ENCODE results near the gene CEP20.

The CEP20 gene

DNA sequence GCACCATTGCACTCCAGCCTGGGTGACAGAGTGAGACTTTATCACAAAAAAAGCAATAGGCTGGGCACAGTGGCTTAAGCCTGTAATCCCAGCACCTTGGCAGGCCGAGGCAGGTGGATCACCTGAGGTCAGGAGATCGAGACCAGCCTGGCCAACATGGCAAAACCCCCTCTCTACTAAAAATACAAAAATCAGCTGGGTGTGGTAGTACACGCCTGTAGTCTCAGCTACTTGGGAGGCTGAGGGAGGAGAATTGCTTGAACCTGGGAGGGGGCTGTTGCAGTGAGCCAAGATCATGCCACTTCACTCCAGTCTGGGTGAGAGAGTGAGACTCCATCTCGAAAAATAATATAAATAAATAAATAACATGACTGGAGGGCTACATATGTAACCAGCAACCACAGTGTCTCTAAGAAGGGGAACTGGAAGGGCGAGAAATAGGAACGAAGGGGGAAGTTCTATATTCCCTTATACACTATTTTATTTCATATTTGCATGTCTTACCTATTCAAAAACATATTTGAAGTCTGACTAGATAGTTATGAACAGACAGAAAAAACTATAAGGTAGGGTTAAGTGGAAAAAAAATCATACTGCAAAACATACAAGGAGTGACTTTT is 57.5 kb downstream of the CEP20 start:
- no peak for DNase-seq (ENCODE audit: low read depth)

DNA sequence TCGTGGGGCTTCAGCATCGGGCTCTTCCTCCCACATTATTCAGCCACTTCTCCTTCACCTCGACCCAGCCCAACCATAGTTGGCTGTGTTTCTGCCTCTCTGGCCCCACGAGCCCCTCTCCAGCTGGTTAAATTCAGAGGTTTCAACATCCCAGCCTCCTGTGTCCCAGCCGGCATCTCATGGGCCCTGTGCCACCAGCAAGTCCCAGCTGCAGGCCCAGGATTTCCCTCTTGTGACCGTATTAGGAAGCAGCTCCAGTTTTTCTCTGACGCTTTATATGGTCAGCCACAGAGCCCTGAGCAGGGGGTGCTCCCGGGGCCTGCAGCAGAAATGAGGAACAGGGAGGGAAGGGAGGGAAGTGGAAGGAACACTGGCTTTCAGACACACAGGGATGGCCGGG is 58.9 kb downstream of the CEP20 start:
- DNase-seq (ENCODE audit: low read depth), result no peak

DNA sequence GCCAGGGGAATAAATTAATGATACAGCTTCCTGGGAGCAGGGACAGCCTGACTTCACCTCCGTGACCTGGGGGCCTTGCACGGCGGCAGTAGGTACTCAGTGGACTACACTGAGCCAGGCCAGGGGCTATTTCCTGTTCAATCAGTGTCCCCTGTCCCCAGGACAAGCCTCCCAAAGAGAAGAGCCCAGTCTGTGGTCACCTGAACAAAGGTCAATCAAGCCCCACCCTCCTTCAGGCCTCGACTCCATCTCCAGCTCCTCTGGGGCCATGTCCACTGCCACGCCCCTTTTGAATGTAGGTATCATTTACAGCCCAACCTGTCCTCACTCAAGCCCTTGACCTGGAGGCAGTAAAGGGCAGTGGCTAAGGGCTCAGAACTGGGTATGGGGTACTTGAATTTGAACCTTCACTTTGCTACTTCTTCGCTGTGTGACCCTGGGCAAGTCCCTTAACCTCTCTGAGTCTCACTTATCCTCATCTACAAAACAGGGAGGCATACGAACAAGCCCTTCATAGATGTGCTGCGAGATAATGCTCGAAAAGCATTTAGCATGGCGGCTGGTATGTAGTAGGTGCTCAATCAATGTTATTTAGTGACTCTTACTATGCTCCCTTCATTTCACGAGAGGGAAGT is 60.6 kb downstream of the CEP20 start:
- no peak for DNase-seq (ENCODE audit: low read depth)

DNA sequence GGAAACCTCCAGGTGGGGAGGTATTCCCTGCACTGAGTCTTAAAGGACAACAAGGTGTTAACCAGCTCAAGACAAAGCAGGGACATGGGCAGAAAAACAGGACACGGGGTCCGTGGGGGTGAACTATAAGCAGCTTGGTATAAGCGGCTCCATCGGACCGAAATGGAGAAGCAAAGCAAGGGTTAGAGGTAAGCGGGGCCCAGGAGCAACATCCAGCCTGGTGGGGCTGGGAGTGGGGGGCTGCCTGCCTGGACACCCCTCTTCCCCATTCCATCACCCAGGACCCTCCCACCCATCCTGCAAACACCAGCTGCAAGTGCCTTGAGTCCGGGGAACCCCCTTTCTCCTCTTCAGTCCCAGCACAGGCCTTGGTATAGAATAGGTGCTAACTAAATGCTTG is 61.1 kb downstream of the CEP20 start:
- no peak for DNase-seq (ENCODE audit: low read depth)

DNA sequence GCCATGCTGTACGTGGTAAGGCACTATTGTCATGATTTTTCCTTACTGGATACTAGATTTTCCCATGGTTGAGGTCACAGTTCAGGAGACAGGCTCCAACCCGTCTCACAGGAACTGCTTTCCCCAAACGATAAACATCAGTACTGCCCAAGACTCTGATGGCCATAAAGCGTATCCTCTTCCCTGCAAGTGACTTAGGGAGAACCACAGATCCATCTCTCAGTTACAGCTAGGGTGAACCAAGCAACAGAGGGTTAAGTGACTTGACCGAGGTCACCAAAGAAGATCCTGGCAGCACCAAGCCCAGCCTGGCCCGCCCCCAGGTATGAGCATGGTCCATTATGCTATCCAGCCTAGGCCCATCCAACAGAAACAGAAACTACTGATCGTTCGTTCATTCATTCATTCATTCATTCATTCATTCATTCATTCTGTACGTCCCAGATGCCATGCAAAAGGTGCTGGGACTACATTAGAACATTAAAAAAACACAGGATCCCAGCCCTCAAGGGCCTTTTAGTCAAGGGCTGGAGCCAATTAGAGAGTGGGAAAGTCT is 62.6 kb downstream of the CEP20 start:
- DNase-seq (ENCODE audit: low read depth), result no peak

DNA sequence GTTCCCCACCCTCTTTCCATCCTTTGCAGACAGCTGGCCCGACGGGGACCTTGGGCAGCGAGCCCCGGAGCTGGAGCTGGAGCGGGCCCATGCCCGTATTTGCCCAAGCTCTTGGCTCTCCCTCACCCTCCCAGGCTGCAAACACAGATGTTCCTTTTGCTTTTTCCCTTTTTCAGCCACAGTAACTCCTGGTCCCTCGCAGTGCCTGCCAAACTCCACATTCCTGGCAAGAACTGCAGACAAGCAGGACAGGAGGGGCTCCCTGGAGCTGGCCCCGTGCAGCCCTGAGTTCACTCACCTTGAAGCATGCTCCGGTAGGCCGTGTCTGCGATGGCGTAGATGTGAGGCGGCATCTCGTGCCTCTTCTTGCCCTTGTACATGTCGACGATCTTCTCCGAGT is 65.4 kb downstream of the CEP20 start:
- DNase-seq (ENCODE audit: low read depth), result no peak

DNA sequence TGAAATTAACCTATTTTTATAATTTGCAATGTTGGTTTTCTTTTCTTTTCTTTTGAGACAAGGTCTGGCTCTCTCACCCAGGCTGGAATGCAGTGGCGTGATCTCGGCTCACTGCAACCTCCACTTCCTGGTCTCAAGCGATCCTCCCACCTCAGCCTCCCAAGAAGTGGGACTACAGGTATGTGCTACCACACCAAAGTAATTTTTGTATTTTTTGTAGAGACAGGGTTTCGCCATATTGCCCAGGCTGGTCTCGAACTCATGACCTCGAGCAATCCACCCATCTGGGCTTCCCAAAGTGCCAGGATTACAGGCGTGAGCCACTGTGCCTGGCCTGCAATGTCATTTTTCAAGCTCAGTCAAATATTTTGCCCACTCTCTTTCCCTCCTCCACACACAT is 67.6 kb downstream of the CEP20 start:
- DNase-seq (ENCODE audit: low read depth), result no peak

DNA sequence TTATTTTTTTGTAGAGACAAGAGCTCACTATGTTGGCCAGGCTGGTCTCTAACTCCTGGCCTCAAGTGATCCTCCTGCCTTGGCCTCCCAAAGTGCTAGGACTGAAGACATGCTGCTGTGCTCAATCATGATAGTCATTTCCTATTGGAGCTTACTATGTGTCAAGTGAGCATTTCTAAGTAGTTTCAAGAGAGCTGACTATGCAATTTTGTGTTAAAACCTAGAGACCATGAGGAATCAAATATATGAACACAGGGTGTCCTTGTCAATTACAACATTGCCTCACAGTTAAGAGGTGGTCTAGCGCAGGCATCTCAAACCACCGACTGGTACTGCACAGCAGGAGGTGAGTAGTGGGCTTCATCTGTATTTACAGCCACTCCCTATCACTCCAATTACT is 69.4 kb downstream of the CEP20 start:
- DNase-seq (ENCODE audit: low read depth), result no peak

DNA sequence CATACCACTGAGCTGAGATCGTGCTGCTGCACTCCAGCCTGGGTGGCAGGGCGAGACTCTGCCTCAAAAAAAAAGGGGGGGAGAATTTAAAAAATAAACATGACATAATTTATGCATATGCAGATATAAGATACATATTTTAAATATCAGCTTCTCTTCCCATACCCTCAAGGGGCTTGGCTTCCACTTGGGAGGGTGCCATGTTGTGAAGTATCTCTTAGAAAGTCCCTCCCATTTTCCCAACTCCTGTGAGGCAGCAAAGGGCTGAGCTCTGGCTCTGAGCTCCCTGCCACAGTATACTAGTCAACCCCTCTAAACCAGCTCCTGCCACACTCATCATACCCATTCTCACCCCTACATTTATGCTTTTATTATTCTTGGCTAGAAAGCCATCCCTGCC is 71.0 kb downstream of the CEP20 start:
- no peak for DNase-seq (ENCODE audit: low read depth)

DNA sequence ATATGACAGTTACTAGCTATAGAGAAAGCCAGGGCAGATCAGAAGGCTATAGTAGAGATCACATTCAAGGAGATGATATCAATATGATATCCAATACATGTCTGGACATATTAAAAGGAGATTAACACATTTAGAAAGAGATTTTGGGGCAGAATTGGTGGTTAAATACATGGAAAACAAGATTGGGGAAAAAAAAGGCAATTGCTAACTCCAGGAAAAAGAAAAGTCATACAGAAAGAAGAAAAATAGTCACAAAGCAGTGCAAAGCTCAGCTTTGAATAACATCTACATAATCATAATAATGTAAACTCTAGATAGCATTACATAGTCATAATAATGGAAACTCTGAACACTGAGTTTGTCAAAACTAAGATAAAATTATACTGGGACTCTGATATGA is 72.2 kb downstream of the CEP20 start:
- no peak for DNase-seq (ENCODE audit: low read depth)
